DOHH2 (cell line): ENCODE results near the gene RAPH1.

Source experiments
- H3F3A ChIP-seq: fragments of 200-600 bp; sonication (generic), shearing (Covaris generic); 2 replicates; pipeline ENCODE4 v1.6.0; 2016; ENCODE audit warnings: antibody characterized with exemption, mild to moderate bottlenecking; ENCODE audit not compliant: control insufficient read depth, insufficient read depth
- H3K27ac ChIP-seq: fragments of 200-600 bp; sonication (generic); 2 replicates; pipeline ENCODE4 v1.5.1; 2014; ENCODE audit warnings: low read depth, mild to moderate bottlenecking, low read length, moderate library complexity
- H3K27me3 ChIP-seq: fragments of 200-600 bp; sonication (generic); 2 replicates; pipeline ENCODE4 v1.6.1; 2014; ENCODE audit warnings: mild to moderate bottlenecking, low read length, mixed read lengths; ENCODE audit not compliant: control insufficient read depth
- H3K36me3 ChIP-seq: fragments of 200-600 bp; sonication (generic); 2 replicates; pipeline ENCODE4 v1.6.1; 2014; ENCODE audit warnings: mild to moderate bottlenecking, low read length, moderate library complexity, mixed read lengths; ENCODE audit not compliant: control insufficient read depth
- H3K4me1 ChIP-seq: fragments of 200-600 bp; sonication (generic); 2 replicates; pipeline ENCODE4 v1.6.1; 2014; ENCODE audit warnings: mild to moderate bottlenecking, low read length, mixed read lengths; ENCODE audit not compliant: control insufficient read depth
- H3K4me2 ChIP-seq: fragments of 200-600 bp; sonication (generic); 2 replicates; pipeline ENCODE4 v1.6.0; 2014; ENCODE audit warnings: mild to moderate bottlenecking, low read length, moderate library complexity
- H3K4me3 ChIP-seq: fragments of 200-600 bp; sonication (generic); 2 replicates; pipeline ENCODE4 v1.5.1; 2014; ENCODE audit warnings: mild to moderate bottlenecking, low read length, mixed read lengths
- H3K79me2 ChIP-seq: fragments of 200-600 bp; sonication (generic); 2 replicates; pipeline ENCODE4 v1.6.1; 2014; ENCODE audit warnings: mild to moderate bottlenecking, low read length, mixed read lengths; ENCODE audit not compliant: control insufficient read depth
- H3K9me2 ChIP-seq: fragments of 200-600 bp; sonication (generic); replicated peaks from 2 replicates; pipeline ENCODE4 v1.6.1; 2014; ENCODE audit warnings: mild to moderate bottlenecking, low read length, mixed read lengths; ENCODE audit not compliant: control insufficient read depth
- H3K9me3 ChIP-seq: fragments of 200-600 bp; sonication (generic); 2 replicates; pipeline ENCODE4 v1.6.1; 2014; ENCODE audit warnings: antibody characterized with exemption, low read length, mixed read lengths; ENCODE audit not compliant: control insufficient read depth, insufficient read depth
- H4K20me1 ChIP-seq: fragments of 200-600 bp; sonication (generic); 2 replicates; pipeline ENCODE4 v1.6.0; 2014; ENCODE audit warnings: low read depth, mild to moderate bottlenecking, antibody characterized with exemption, low read length, moderate library complexity; ENCODE audit not compliant: control insufficient read depth, insufficient read depth
- CTCF ChIP-seq: fragments of 200-600 bp; sonication (generic); IDR thresholded peaks from one replicate; pipeline ENCODE4 v1.5.1; 2014; ENCODE audit warnings: antibody characterized with exemption, mild to moderate bottlenecking, low read depth, low read length; ENCODE audit not compliant: poor library complexity, severe bottlenecking
- EZH2phosphoT487 ChIP-seq: fragments of 200-600 bp; sonication (generic); IDR thresholded peaks from 2 replicates; pipeline ENCODE4 v1.6.1; 2017; ENCODE audit warnings: borderline replicate concordance, mild to moderate bottlenecking, antibody characterized with exemption, low read length, moderate library complexity, mixed read lengths

RAPH1 gene

GRCh38 chr2:203559641-203560040 is 24.5 kb upstream of the RAPH1 start:
- TF ChIP-seq CTCF (no peak), EZH2phosphoT487 (no peak)

GRCh38 chr2:203553784-203554183 is 18.7 kb upstream of the RAPH1 start:
- no peaks in the 10 kb centered on the region for H3K79me2 ChIP-seq
- no peaks in the 10 kb centered on the region for H3F3A ChIP-seq
- TF ChIP-seq CTCF (no peak), EZH2phosphoT487 (no peak)
- no peak overlapping the region for H3K4me2 ChIP-seq
- 0 out of 2 replicates have a peak, but pooled peaks cover 11% of the 10 kb centered on the region for H3K27me3 ChIP-seq
- H3K9me3 ChIP-seq: no peaks in the 10 kb centered on the region
- no peaks in the 10 kb centered on the region for H3K36me3 ChIP-seq
- H4K20me1 ChIP-seq: no peaks in the 10 kb centered on the region
- no peak overlapping the region for H3K27ac ChIP-seq
- H3K9me2 ChIP-seq: no peaks in the 10 kb centered on the region
- no peaks in the 10 kb centered on the region for H3K4me1 ChIP-seq
- no peak overlapping the region for H3K4me3 ChIP-seq

More at GRCh38 chr2:203559641-203560040, 24.5 kb upstream of the RAPH1 start:
- H3F3A ChIP-seq: no peaks in the 10 kb centered on the region
- no peak overlapping the region for H3K27ac ChIP-seq
- H3K4me3 ChIP-seq: no peak overlapping the region
- no peaks in the 10 kb centered on the region for H3K9me3 ChIP-seq
- no peaks in the 10 kb centered on the region for H3K79me2 ChIP-seq
- no peak overlapping the region for H3K4me2 ChIP-seq
- peaks cover 9% of the 10 kb centered on the region; the same call in 1 of the 2 replicates for H3K27me3 ChIP-seq
- no peaks in the 10 kb centered on the region for H3K4me1 ChIP-seq
- H3K36me3 ChIP-seq: no peaks in the 10 kb centered on the region
- H4K20me1 ChIP-seq: no peaks in the 10 kb centered on the region
- no peaks in the 10 kb centered on the region for H3K9me2 ChIP-seq

GRCh38 chr2:203551778-203552177 is 16.7 kb upstream of the RAPH1 start:
- Histone ChIP-seq H3K27ac (no peak overlapping the region), H3K79me2 (no peaks in the 10 kb centered on the region), H3K27me3 (0 out of 2 replicates have a peak, but pooled peaks cover 11% of the 10 kb centered on the region), H3K9me2 (no peaks in the 10 kb centered on the region), H3K4me1 (no peaks in the 10 kb centered on the region), H3K4me3 (no peak overlapping the region), H4K20me1 (no peaks in the 10 kb centered on the region), H3K4me2 (no peak overlapping the region), H3K36me3 (no peaks in the 10 kb centered on the region), H3K9me3 (no peaks in the 10 kb centered on the region), H3F3A (no peaks in the 10 kb centered on the region)
- TF ChIP-seq CTCF (no peak), EZH2phosphoT487 (no peak)
